IPS-20b (cell line): ENCODE measurements around the gene PTTG1IP.

ENCODE experiments used
- H3K27ac ChIP-seq: one replicate; pipeline ENCODE4 v1.5.1; 2013; ENCODE audit warnings: low read length
- H3K27me3 ChIP-seq: 2 replicates; pipeline ENCODE4 v1.6.1; 2013; ENCODE audit warnings: mild to moderate bottlenecking, low read length, inconsistent platforms; ENCODE audit not compliant: insufficient read depth
- H3K36me3 ChIP-seq: 2 replicates; pipeline ENCODE4 v1.6.1; 2013; ENCODE audit warnings: low read depth, mild to moderate bottlenecking, inconsistent platforms, low read length, moderate library complexity; ENCODE audit not compliant: insufficient read depth
- H3K4me1 ChIP-seq: 2 replicates; pipeline ENCODE4 v1.6.1; 2013; ENCODE audit warnings: mild to moderate bottlenecking, control low read depth, inconsistent platforms, low read length, moderate library complexity; ENCODE audit not compliant: insufficient read depth
- H3K4me3 ChIP-seq: 2 replicates; pipeline ENCODE4 v1.5.1; 2013; ENCODE audit warnings: mild to moderate bottlenecking, low read length, inconsistent platforms
- H3K9ac ChIP-seq: 2 replicates; pipeline ENCODE4 v1.6.1; 2013; ENCODE audit warnings: low read depth, mild to moderate bottlenecking, inconsistent platforms, low read length, moderate library complexity
- H3K9me3 ChIP-seq: 2 replicates; pipeline ENCODE4 v1.6.1; 2013; ENCODE audit warnings: mild to moderate bottlenecking, low read depth, low read length, inconsistent platforms; ENCODE audit not compliant: insufficient read depth

PTTG1IP gene

GRCh38 chr21:44862869-44863685 lies 10.4 kb downstream of the PTTG1IP start:
- no peak overlapping the region for H3K9ac ChIP-seq
- no peaks in the 10 kb centered on the region for H3K27me3 ChIP-seq
- peaks cover 12% of the 10 kb centered on the region for H3K4me1 ChIP-seq
- peaks cover 59% of the 10 kb centered on the region for H3K36me3 ChIP-seq
- H3K27ac ChIP-seq = no peak overlapping the region
- no peak overlapping the region for H3K4me3 ChIP-seq
- H3K9me3 ChIP-seq = no peaks in the 10 kb centered on the region

GRCh38 chr21:44858791-44859190 lies 14.7 kb downstream of the PTTG1IP start:
- H3K4me3 ChIP-seq = no peak overlapping the region
- no peaks in the 10 kb centered on the region for H3K4me1 ChIP-seq
- H3K27ac ChIP-seq = no peak overlapping the region
- no peaks in the 10 kb centered on the region for H3K9me3 ChIP-seq
- H3K27me3 ChIP-seq = no peaks in the 10 kb centered on the region
- no peak overlapping the region for H3K9ac ChIP-seq
- peaks cover 84% of the 10 kb centered on the region for H3K36me3 ChIP-seq

GRCh38 chr21:44858291-44858690 lies 15.2 kb downstream of the PTTG1IP start:
- Histone ChIP-seq H3K4me1 (no peaks in the 10 kb centered on the region), H3K9ac (no peak overlapping the region), H3K27ac (no peak overlapping the region), H3K36me3 (peaks cover 81% of the 10 kb centered on the region), H3K27me3 (no peaks in the 10 kb centered on the region), H3K4me3 (no peak overlapping the region), H3K9me3 (no peaks in the 10 kb centered on the region)

- Histone ChIP-seq H3K27ac (no peak overlapping the region), H3K9me3 (no peaks in the 10 kb centered on the region), H3K4me3 (no peak overlapping the region), H3K27me3 (no peaks in the 10 kb centered on the region), H3K4me1 (no peaks in the 10 kb centered on the region), H3K9ac (no peak overlapping the region), H3K36me3 (peaks cover 77% of the 10 kb centered on the region)
Observed at GRCh38 chr21:44857127-44857892, 16.2 kb downstream of the PTTG1IP start.

GRCh38 chr21:44856131-44856530 lies 17.4 kb downstream of the PTTG1IP start:
- H3K9ac ChIP-seq = no peak overlapping the region
- H3K36me3 ChIP-seq = peaks cover 81% of the 10 kb centered on the region
- no peak overlapping the region for H3K4me3 ChIP-seq
- no peaks in the 10 kb centered on the region for H3K4me1 ChIP-seq
- H3K27me3 ChIP-seq = no peaks in the 10 kb centered on the region
- H3K9me3 ChIP-seq = no peaks in the 10 kb centered on the region
- H3K27ac ChIP-seq = no peak overlapping the region

- Histone ChIP-seq H3K36me3 (peaks cover 86% of the 10 kb centered on the region), H3K4me3 (no peak overlapping the region), H3K9me3 (no peaks in the 10 kb centered on the region), H3K27me3 (no peaks in the 10 kb centered on the region), H3K27ac (no peak overlapping the region), H3K9ac (no peak overlapping the region), H3K4me1 (no peaks in the 10 kb centered on the region)
Observed at GRCh38 chr21:44855572-44855971, 17.9 kb downstream of the PTTG1IP start.

GRCh38 chr21:44854664-44855446 lies 18.6 kb downstream of the PTTG1IP start:
- Histone ChIP-seq H3K27me3 (no peaks in the 10 kb centered on the region), H3K9me3 (no peaks in the 10 kb centered on the region), H3K4me1 (no peaks in the 10 kb centered on the region), H3K27ac (no peak overlapping the region), H3K36me3 (peaks cover 89% of the 10 kb centered on the region), H3K9ac (no peak overlapping the region), H3K4me3 (no peak overlapping the region)

- H3K4me3 ChIP-seq = no peak overlapping the region
- H3K27me3 ChIP-seq = no peaks in the 10 kb centered on the region
- no peaks in the 10 kb centered on the region for H3K4me1 ChIP-seq
- no peak overlapping the region for H3K9ac ChIP-seq
- no peaks in the 10 kb centered on the region for H3K9me3 ChIP-seq
- no peak overlapping the region for H3K27ac ChIP-seq
- H3K36me3 ChIP-seq = peaks cover 89% of the 10 kb centered on the region
Observed at GRCh38 chr21:44854391-44854663, 19.2 kb downstream of the PTTG1IP start.

- no peaks in the 10 kb centered on the region for H3K9me3 ChIP-seq
Observed at GRCh38 chr21:44853601-44854390, 19.7 kb downstream of the PTTG1IP start.

GRCh38 chr21:44850905-44851657 lies 22.4 kb downstream of the PTTG1IP start:
- no peak overlapping the region for H3K27ac ChIP-seq
- no peaks in the 10 kb centered on the region for H3K27me3 ChIP-seq
- H3K9ac ChIP-seq = no peak overlapping the region
- 0 out of 2 replicates have a peak, but pooled peaks cover 2% of the 10 kb centered on the region for H3K4me1 ChIP-seq
- peaks cover 61% of the 10 kb centered on the region for H3K36me3 ChIP-seq
- no peak overlapping the region for H3K4me3 ChIP-seq
- H3K9me3 ChIP-seq = no peaks in the 10 kb centered on the region

More at GRCh38 chr21:44853601-44854390, 19.7 kb downstream of the PTTG1IP start:
- Histone ChIP-seq H3K36me3 (peaks cover 86% of the 10 kb centered on the region), H3K4me3 (no peak overlapping the region), H3K4me1 (no peaks in the 10 kb centered on the region), H3K27ac (no peak overlapping the region), H3K27me3 (no peaks in the 10 kb centered on the region), H3K9ac (no peak overlapping the region)
